SK-N-MC (cell line): ENCODE data around the gene XPR1.

Experiments
- EZH2 ChIP-seq: fragments of 200-600 bp; sonication (generic); IDR thresholded peaks from one replicate; pipeline ENCODE4 v1.6.1; 2017; ENCODE audit warnings: antibody characterized with exemption
- POLR2AphosphoS5 ChIP-seq: IDR thresholded peaks from 2 replicates; pipeline ENCODE4 v1.6.1; 2012; ENCODE audit warnings: mild to moderate bottlenecking, low read depth, low read length, borderline replicate concordance

- TF ChIP-seq EZH2 (no peak), POLR2AphosphoS5 (no peak)
Observed at GRCh38 chr1:180691322-180691913, 59.6 kb downstream of the XPR1 start.
